ENCODE data around the gene PCTP.

Gene PCTP

DNA sequence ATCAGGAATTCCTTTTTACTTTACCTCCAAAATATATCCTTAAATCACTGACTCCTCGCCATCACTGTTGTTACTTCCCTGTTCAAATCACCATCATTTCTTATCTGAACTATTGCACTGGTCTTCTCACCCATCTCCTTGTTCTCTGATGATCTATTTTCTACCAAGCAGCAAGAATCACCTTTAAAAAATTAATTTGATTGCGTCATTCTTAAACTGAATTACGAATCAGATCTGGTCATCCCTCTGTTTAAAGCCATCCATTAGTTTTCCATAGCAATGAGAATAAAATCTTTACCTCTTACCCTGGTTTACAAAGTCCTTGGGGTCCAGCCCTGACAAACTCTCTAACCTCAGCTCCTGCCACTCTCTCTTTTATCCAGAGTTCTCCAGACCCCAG is 14.6 kb downstream of the PCTP start:
- no peak for TF ChIP-seq ZFX (IDR thresholded peaks at IDR 0.05)
- no peak for TF ChIP-seq CTCF (conservative IDR thresholded peaks at IDR 0.05)
- H3K27ac ChIP-seq: no peak overlapping the region

- H3K27ac ChIP-seq: no peak overlapping the region
Measured at GRCh38 chr17:55768936-55769624, 18.2 kb downstream of the PCTP start.

DNA sequence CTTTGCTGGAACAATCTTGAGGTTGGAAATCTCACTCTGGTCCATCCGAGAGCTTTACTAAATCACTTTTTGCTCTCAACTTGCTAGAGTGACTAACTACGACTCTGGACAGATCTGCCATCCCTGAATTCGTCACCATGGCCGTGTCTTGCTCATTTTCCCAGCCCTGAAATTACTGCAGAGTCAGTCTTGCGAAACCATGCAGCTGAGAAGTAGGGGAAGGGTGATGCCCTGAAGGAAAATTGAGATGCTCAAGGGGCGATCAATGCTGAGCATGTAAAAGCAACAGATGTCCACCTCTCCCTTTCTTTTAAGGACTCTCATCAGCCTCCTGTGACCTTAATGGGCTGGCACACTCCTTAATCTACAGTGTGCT is 18.8 kb downstream of the PCTP start:
- H3K27ac ChIP-seq: no peak overlapping the region
- no peak for TF ChIP-seq CTCF (conservative IDR thresholded peaks at IDR 0.05)
- no peak for TF ChIP-seq ZFX (IDR thresholded peaks at IDR 0.05)

More at GRCh38 chr17:55768936-55769624, 18.2 kb downstream of the PCTP start:
- no peak for TF ChIP-seq CTCF (conservative IDR thresholded peaks at IDR 0.05)
- TF ChIP-seq ZFX (IDR thresholded peaks at IDR 0.05): no peak

DNA sequence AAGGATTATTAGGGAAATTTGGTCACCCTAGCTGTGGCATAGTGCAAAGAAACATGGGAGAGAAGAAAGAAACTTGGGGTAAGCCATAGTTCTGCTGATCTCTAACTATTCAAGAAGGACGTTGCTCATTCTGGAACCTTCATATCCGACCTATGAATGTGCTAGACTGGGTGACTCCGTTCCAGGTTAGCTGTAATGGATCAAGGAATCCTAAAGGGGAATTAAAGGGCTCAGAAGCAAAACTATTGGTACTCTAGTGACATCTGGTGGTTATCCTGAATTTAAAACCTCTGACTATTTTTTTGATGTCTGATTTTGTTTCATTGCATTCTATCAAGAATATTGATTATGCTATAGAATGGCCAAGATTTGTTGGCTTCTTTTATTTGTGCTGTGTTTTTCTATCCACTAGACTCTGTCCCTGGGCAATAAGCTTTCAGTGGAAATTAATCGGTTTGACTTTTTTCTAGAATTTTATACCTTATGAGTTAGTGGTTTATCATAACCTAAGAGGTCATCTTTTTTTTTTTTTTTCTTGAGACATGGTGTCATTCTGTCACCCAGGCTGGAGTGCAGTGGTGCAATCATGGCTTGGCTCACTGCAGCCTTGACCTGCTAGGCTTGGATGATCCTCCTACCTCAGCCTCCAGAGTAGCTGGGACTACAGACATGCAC is 19.5 kb downstream of the PCTP start:
- no peak overlapping the region for H3K27ac ChIP-seq
- TF ChIP-seq ZFX (IDR thresholded peaks at IDR 0.05): no peak
- TF ChIP-seq CTCF (conservative IDR thresholded peaks at IDR 0.05): peak; percentile 83

DNA sequence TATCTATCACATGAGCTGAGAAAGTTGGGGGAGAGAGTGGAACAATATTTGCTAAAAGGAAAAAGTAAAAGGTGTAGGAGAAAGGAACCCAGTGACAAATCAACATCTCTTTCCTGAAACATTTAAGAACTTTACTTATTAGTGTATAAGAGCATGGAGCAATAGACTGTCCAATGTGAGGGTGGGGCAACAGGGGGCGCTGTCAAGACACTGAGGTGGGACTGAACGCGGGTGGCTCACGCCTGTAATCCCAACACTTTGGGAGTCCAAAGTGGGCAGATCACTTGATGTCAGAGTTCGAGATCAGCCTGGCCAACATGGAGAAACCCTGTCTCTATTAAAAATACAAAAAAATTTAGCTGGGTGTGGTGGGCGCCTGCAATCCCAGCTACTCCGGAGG is 21.2 kb downstream of the PCTP start:
- TF ChIP-seq ZFX (IDR thresholded peaks at IDR 0.05): no peak
- no peak for TF ChIP-seq CTCF (conservative IDR thresholded peaks at IDR 0.05)
- no peak overlapping the region for H3K27ac ChIP-seq

- TF ChIP-seq CTCF (conservative IDR thresholded peaks at IDR 0.05) (no peak), ZFX (IDR thresholded peaks at IDR 0.05) (no peak)
- no peak overlapping the region for H3K27ac ChIP-seq
Measured at GRCh38 chr17:55773671-55774070, 22.8 kb downstream of the PCTP start.

GRCh38 chr17:55774846-55775271 is 24.0 kb downstream of the PCTP start:
- H3K27ac ChIP-seq: no peak overlapping the region
- no peak for TF ChIP-seq CTCF (conservative IDR thresholded peaks at IDR 0.05)
- no peak for TF ChIP-seq ZFX (IDR thresholded peaks at IDR 0.05)

All from C4-2B (cell line).